ENCODE measurements around the gene ADGRD1.

GRCh38 chr12:131034631-131035244 lies 81.0 kb downstream of the ADGRD1 start:
- TF ChIP-seq CTCF (IDR thresholded peaks at IDR 0.05) (no peak), POLR2A (IDR thresholded peaks at IDR 0.05) (no peak)

Measured in breast epithelium (tissue), 3 donors.